Small intestine (tissue), 7 donors: ENCODE data around the gene POP5. TPM values are rescaled to one million over a fixed set of nuclear protein-coding genes. Genes with fewer than 3 reads are reported as not detected.
A peak's percentile ranks its signal among the peaks of the same experiment; 100 is the strongest.
"Not testable (repeated sequence)": the region's sequence is repeated elsewhere in the genome, so short reads cannot be mapped to it uniquely, and the experiment has no call there.

ENCODE experiments used
- DNase-seq, 2 donors: peaks; one replicate each; pipeline versions ENCODE4 v3.0.0 to v3.0.0-alpha.2; 2013
- FAIRE-seq: peaks from 2 replicates; lab custom pipeline; 2012; peaks lifted over from hg19 to GRCh38; lab: Jason Lieb, UNC
- H3K27ac ChIP-seq, 3 donors: one replicate each; pipeline ENCODE4 v1.5.1; 2013; ENCODE audit warnings: low read length in 2 of 3, mild to moderate bottlenecking in 2 of 3, control low read depth in 1 of 3, inconsistent platforms in 1 of 3, low read depth in 1 of 3, moderate library complexity in 1 of 3
- H3K27me3 ChIP-seq, 3 donors: one replicate each; pipeline ENCODE4 v1.6.1; 2013; ENCODE audit warnings: low read length in 3 of 3, inconsistent platforms in 1 of 3; ENCODE audit not compliant: control insufficient read depth in 3 of 3, insufficient read depth in 3 of 3
- H3K36me3 ChIP-seq, 3 donors: one replicate each; pipeline ENCODE4 v1.6.1; 2013; ENCODE audit warnings: low read length in 3 of 3, inconsistent platforms in 1 of 3, low read depth in 1 of 3, mild to moderate bottlenecking in 1 of 3, moderate library complexity in 1 of 3; ENCODE audit not compliant: control insufficient read depth in 3 of 3, insufficient read depth in 2 of 3
- H3K4me1 ChIP-seq, 3 donors: one replicate each; pipeline ENCODE4 v1.6.1; 2013; ENCODE audit warnings: low read length in 2 of 3, inconsistent platforms in 1 of 3, low read depth in 1 of 3, mild to moderate bottlenecking in 1 of 3, moderate library complexity in 1 of 3; ENCODE audit not compliant: control insufficient read depth in 3 of 3, insufficient read depth in 2 of 3
- H3K4me3 ChIP-seq, 3 donors: one replicate each; pipeline ENCODE4 v1.5.1; 2013; ENCODE audit warnings: low read length in 3 of 3, control low read depth in 1 of 3, inconsistent platforms in 1 of 3, low read depth in 1 of 3, mild to moderate bottlenecking in 1 of 3, moderate library complexity in 1 of 3
- H3K9me3 ChIP-seq, 2 donors: one replicate each; pipeline ENCODE4 v1.6.1; 2013; ENCODE audit warnings: low read depth in 1 of 2, low read length in 1 of 2; ENCODE audit not compliant: control insufficient read depth in 2 of 2, insufficient read depth in 1 of 2
- WGBS, 3 donors: extraction: QIAGEN DNeasy Blood & Tissue Kit; methylation state at CpG; one replicate each; pipeline ENCODE4 v1.1.7; 2013; 5-methylcytosine and 5-hydroxymethylcytosine counted together
- polyA plus RNA-seq, 4 donors: library from polyadenylated mRNA; stranded (reverse) in 3 of 4; unstranded in 1 of 4; fragments of 200-250 nt in 3 of 4; fragments of 120-200 nt in 1 of 4; gene quantifications; one replicate each; pipeline versions ENCODE4 v1.2.1 to v1.2.3, GENCODE V29; 2013
- donor health status: healthy with polysubstance abuse.
- donor health status: control.
- donor health status: control.
- donor health status: Bipolar disorder and iron deficiency.
- donor health status: healthy.

Gene POP5
- polyA plus RNA-seq, 4 donors = 20.0 to 59.9 (median 43.8) TPM

DNA sequence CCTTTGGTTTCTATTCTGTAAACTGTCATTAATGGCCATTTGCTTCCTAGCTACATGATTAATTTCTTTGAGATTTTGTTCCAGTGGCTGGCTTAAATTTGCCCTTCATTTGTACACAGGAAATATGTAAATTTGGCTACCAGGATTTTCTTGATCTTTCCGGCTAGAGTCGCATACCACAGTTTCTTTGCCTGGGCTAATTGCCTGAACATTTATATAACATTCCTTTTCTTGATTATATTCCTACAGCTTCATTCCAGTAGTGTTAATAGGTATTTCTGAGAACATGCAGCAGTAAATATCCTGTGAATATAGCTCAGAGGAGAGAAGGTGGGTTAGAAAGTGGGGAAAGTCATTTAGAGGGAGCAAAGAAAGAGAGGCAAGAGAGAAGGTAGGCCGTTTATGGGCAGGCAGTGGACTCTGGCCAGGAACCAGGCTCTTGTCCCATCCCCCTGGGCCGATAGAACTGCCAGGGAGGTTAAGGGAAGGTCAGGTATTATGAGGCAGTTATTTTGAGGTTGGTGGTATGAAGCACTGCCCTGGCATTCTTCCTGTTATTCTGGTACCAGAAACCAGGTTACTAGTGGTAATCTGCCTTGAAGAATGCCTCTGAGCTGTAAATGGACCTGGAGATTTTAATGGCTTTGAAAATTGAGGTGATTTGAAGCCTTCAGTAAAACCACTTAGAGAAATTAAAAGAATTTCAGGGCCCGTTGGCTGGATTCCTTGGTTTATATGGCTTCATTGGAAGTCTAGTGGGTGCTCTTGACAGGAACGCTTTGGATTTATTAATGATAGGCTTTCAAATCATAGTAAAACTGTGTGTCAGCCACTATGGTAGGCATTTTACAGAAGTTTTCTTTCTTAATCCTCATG, 42.7 kb downstream of the POP5 start:
- no peaks in the 10 kb centered on the region for H3K27me3 ChIP-seq
- DNase-seq (peak; percentile 75 to 86), FAIRE-seq (no peak)
- peaks cover 4 to 40% (median 31%) of the 10 kb centered on the region in 3 donors for H3K4me1 ChIP-seq
- peak overlapping the region; percentile 40 to 87 (median 56) for H3K27ac ChIP-seq
- 8 to 15% (median 12%) methylated on average over 6 of the region's 6 CpGs for WGBS, 3 donors
- no peaks in the 10 kb centered on the region for H3K9me3 ChIP-seq
- peak overlapping the region in 1 of 3 donors; percentile 78 for H3K4me3 ChIP-seq
- peaks cover 0 to 30% (median 5%) of the 10 kb centered on the region in 3 donors for H3K36me3 ChIP-seq

DNA sequence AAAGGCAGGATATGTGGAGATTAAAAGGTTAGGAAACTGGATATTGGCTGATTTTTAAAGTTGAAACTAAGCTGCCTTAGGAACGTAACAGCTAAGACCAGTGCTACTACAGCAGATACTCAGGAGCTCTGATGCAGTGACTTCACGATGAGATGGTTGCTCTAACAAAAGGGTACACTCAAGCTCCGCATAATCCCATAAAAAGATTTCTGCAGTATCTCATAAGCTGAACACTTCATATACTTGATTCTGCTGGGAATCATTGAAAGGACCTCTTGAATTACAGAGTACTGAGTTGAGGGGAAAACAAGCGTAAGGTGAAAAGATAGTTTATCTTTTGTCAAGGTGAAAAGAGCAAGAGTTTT, 43.4 kb downstream of the POP5 start:
- no peak for DNase-seq
- Histone ChIP-seq H3K27ac (peak overlapping the region; percentile 6 to 40 (median 14)), H3K9me3 (no peaks in the 10 kb centered on the region), H3K27me3 (no peaks in the 10 kb centered on the region), H3K36me3 (peaks cover 0 to 26% (median 5%) of the 10 kb centered on the region in 3 donors), H3K4me1 (peaks cover 4 to 40% (median 31%) of the 10 kb centered on the region in 3 donors), H3K4me3 (peak overlapping the region in 1 of 3 donors; percentile 78)
- WGBS, 3 donors = 20 to 41% (median 32%) methylated on average over 4 of the region's 4 CpGs
- no peak for FAIRE-seq

DNA sequence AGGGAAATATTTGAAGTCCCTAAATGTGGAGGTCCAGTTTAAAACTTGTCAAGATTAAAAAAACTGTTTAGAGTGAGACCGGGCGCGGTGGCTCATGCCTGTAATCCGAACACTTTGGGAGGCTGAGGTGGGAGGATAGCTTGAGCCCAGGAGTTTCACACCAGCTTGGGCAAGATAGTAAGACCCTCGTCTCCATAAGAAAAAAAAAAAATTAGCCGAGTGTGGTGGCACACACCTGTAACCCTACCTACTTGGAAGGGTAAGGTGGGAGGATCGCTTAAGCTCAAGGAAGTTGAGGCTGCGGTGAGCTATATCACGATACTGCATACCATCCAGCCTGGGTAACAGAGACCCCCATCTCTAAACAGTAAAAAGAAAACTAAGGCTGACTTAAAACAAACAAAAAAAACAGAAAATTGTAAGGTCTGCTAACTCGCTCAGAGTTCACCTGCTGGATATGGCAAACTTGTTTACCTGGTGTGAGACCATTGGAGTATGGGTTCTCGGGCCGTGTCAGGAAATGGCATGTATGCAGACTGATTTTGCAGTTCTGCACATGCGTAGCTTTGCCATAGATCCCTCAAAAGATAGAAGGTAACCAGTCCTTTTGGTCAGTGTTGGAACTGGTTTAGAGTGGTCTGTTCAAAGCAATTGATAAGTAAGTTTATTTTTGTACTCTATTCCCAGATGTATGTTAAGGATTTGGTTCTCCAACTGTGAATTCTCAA, 45.0 kb downstream of the POP5 start:
- FAIRE-seq = no peak
- DNase-seq = peak in 1 of 2 donors; percentile 48
- no peaks in the 10 kb centered on the region for H3K27me3 ChIP-seq
- no peaks in the 10 kb centered on the region for H3K9me3 ChIP-seq
- WGBS, 3 donors = 8 to 31% (median 18%) methylated on average over 13 of the region's 13 CpGs
- H3K4me1 ChIP-seq = peaks cover 4 to 40% (median 29%) of the 10 kb centered on the region in 3 donors
- peaks cover 0 to 14% (median 0%) of the 10 kb centered on the region in 3 donors for H3K36me3 ChIP-seq
- H3K27ac ChIP-seq = peak overlapping the region in 1 of 3 donors; percentile 63
- peak overlapping the region; percentile 28 to 90 (median 78) for H3K4me3 ChIP-seq

DNA sequence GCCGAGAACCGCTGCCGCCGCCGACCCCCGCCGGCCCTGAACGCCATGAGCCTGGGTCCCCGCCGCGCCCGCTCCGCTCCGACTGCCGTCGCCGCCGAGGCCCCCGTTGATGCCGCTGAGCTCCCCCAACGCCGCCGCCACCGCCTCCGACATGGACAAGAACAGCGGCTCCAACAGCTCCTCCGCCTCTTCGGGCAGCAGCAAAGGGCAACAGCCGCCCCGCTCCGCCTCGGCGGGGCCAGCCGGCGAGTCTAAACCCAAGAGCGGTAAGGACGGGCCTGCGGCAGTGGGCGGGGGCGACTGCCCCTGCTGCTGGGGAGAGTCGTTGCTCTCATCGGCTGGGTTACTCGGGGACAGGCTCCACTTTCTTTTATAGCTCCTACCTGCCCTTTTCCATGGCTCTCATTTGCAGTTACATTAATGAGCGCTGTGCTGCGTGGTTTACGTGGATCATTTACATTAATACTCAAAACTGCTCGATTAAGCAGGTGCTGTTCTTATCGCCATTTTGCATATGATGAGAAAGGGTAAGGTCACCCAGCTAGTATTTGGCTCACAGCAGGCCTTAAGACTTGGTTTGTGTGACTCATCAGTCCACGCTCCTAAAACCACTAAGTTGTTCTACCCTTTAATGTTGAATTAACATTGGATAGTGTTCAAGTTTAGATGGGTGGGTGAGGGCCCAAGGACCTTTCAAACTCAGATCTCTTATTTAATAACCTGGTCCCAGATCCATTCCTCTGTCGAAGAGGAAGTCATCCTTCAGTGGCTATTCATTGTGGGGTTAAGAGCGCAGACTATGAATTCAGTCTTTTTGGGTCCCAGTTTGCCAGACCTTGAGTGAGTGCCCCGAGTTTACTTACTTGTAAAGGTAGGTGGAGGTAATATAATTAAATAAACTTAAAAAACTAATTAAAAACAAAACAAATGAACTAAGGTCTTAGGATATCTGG, 46.2 kb downstream of the POP5 start:
- peak overlapping the region; percentile 83 to 91 (median 86) for H3K27ac ChIP-seq
- no peaks in the 10 kb centered on the region for H3K9me3 ChIP-seq
- WGBS, 3 donors = 1% methylated on average over 48 to 52 of the region's 52 CpGs
- peak overlapping the region; percentile 78 to 99 (median 90) for H3K4me3 ChIP-seq
- no peaks in the 10 kb centered on the region for H3K27me3 ChIP-seq
- H3K36me3 ChIP-seq = peaks cover 0 to 14% (median 0%) of the 10 kb centered on the region in 3 donors
- peak; percentile 63 to 81 for DNase-seq
- peaks cover 2 to 34% (median 21%) of the 10 kb centered on the region in 3 donors for H3K4me1 ChIP-seq
- no peak for FAIRE-seq

DNA sequence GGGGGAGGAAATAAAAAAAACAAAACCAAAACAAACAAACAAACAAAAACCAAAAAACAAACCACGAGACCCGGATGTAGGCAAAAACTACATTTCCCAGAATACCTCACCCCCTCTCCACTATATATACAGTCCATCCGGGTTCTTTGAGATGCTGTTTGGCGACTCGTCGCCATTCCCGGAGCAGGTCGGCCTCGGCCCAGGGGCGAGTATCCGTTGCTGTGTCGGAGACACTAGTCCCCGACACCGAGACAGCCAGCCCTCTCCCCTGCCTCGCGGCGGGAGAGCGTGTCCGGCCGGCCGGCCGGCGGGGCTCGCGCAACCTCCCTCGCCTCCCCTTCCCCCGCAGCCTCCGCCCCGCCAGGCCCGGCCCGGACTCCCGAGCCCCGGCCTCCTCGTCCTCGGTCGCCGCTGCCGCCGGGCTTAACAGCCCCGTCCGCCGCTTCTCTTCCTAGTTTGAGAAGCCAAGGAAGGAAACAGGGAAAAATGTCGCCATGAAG, 46.9 kb downstream of the POP5 start, which contains the start of gene RNF10:
RNF10 (plus strand) TSS at position 154 of the 500 bp plus-strand sequence. CDS start 456 bp downstream, outside the sequence.
- Histone ChIP-seq H3K4me1 (peaks cover 0 to 31% (median 16%) of the 10 kb centered on the region in 3 donors), H3K4me3 (peak within 1 kb of the TSS; percentile 78 to 99 (median 90)), H3K36me3 (peaks cover 0 to 11% (median 0%) of the 10 kb centered on the region in 3 donors), H3K27ac (peak within 1 kb of the TSS; percentile 83 to 91 (median 86)), H3K27me3 (no peaks in the 10 kb centered on the region), H3K9me3 (no peaks in the 10 kb centered on the region)
- no peak for FAIRE-seq
- peak; percentile 89 to 93 for DNase-seq
- WGBS, 3 donors = 1% methylated on average over 33 to 43 of the region's 43 CpGs

DNA sequence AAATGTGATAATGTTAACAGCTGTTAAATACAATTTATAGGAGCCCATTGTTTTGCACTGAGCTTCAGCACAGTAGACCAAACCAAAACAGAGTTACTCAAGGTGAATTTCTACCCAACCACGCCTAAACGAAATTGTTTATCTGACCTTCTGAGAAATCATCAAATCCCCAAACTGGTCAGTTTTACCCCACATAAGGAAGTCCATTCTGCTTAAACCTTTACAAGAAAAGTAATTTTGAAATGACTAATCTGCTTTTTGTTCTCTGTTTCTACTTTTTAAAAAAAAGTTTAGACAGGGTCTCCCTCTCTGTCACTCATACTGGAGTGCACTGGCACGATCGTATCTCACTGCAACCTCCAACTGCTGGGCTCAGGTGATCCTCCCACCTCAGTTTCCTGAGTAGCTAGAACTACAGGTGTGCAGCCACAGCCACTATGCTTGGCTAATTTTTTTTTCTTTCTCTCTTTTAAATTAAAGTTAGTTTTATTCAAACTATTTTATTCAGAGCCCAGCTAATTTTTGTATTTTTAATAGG, 48.4 kb downstream of the POP5 start:
- FAIRE-seq (no peak), DNase-seq (no peak)
- H3K36me3 ChIP-seq = peaks cover 0 to 11% (median 0%) of the 10 kb centered on the region in 3 donors
- no peak overlapping the region for H3K27ac ChIP-seq
- H3K4me1 ChIP-seq = peaks cover 0 to 16% (median 8%) of the 10 kb centered on the region in 3 donors
- no peak overlapping the region for H3K4me3 ChIP-seq
- WGBS, 3 donors = 62 to 67% (median 67%) methylated on average over 4 of the region's 4 CpGs
- H3K27me3 ChIP-seq = no peaks in the 10 kb centered on the region
- H3K9me3 ChIP-seq = no peaks in the 10 kb centered on the region

DNA sequence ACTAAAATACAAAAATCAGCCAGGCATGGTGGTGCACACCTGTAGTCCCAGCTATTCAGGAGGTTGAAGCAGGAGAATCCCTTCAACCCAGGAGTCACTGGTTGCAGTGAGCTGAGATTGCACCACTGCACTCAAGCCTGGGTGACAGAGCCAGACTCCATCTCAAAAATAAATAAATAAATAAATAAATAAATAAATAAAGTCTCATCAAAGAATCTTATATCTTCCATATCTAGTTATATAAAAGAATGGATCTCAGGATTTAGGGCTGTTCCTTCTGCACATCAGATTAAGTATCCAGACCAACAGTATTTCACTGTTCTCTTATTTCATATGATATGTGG, 50.8 kb downstream of the POP5 start:
- Histone ChIP-seq H3K27ac (peak overlapping the region; percentile 29 to 86 (median 86)), H3K4me3 (peak overlapping the region in 1 of 3 donors; percentile 82)
- not testable (repeated sequence) for FAIRE-seq, DNase-seq, H3K27me3 ChIP-seq, H3K36me3 ChIP-seq, H3K4me1 ChIP-seq, H3K9me3 ChIP-seq
